GF-D8 (cell line): ENCODE data around the gene RNF167.
A peak's percentile ranks its signal among the peaks of the same experiment; 100 is the strongest.

Experiments used
- DNase-seq: peaks from one replicate; lab custom pipeline; 2025; lab: John Stamatoyannopoulos, UW

RNF167 gene

DNA sequence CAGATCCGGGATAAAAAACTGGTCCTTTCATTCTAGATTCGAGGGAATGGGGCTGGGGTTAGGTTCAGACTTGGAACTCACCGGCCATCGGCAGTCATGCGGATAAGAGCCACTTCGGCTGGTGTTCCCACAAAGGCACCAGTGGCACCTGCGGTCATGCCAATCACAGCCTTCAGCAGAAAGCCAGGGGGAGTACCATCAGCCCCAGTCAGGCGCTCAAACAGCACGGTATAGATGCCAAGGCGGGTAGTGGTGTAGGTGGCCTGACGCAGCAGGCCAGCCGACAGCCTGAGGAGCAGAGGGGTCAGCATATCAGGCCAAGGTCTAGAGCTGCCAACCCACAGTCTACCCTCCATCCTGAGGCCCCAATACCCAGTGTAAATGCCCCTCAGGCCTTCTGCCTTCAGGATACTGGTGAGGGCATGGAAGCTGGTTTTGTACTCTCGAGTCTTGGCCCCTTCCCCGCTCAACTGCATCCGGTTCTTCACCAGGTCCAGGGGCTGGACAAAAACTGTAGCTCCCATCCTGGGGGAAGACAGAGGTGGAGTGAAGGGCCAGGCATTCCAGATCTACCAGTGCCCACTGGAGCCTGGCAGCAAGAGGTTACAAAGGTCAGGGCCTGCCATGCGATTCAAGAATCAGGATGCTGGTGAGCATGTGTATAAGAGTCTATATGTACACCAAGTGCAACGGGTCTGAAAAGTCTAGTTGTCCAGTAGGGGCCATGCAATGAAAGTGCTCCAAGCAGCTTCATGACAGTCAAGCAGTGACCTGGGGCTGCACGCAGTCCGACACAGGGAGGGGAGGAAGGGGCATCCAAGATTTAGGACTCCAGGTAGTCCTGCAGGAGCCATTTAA lies 1.2 kb upstream of the RNF167 start:
- no peak for DNase-seq

DNA sequence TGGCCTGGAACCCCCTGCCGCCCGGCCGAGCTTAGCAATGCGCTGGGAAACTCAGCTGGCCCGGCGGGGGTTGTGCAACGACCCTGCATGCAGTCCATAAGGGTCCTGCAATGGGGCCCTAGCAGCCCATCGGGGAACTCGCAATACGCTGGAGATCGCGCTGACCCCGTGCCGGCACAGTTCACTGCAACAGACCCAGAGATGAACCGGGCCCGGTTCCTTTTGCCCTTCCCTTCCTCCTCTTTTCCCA lies 597 bp upstream of the RNF167 start:
- no peak for DNase-seq

DNA sequence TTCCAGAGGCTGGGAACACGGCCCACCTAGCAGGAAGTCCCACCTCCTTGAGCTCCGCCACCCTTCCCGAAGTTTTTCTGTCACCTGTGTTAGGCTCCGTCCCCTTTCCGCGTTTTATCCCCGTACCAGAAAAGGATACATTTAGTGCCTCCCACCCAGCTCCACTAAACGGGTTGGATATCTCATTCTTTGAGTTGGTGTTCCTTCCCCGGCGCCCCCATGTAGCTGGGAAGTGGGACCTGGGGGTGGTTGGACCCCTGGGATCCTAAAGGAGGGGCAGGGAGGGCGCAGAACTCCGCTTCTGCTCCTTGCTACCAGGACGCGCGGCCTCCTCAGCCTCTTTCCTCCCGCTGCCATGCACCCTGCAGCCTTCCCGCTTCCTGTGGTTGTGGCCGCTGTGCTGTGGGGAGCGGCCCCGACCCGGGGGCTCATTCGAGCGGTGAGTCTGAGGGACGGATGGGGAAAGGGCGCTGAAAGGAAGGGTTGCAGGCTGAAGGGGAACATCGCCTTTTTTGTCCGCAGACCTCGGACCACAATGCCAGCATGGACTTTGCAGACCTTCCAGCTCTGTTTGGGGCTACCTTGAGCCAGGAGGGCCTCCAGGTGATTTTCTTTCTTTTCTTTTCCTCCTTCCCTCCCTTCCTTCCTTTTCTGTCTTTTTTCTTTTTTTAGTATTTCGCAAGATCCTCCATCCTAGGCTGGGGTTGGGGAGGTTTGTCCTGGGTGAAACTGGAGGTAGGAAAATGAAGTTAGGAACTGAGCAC lies 669 bp downstream of the RNF167 start:
- peak; percentile 1 for DNase-seq

DNA sequence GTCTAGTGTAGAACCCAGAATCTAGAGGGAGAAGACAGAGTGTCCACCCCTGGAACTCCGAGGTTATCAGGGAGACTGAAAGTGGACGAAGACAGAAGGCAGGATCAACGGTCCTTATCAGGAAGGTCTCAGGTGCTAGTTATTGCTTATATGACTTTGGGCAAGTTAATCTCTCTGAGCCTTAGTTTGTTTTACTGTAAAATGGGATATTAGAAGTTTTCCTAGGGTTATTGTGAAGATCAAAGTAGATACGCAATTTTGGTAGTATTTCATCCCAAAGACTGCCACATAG lies 1.2 kb downstream of the RNF167 start:
- DNase-seq, result no peak

DNA sequence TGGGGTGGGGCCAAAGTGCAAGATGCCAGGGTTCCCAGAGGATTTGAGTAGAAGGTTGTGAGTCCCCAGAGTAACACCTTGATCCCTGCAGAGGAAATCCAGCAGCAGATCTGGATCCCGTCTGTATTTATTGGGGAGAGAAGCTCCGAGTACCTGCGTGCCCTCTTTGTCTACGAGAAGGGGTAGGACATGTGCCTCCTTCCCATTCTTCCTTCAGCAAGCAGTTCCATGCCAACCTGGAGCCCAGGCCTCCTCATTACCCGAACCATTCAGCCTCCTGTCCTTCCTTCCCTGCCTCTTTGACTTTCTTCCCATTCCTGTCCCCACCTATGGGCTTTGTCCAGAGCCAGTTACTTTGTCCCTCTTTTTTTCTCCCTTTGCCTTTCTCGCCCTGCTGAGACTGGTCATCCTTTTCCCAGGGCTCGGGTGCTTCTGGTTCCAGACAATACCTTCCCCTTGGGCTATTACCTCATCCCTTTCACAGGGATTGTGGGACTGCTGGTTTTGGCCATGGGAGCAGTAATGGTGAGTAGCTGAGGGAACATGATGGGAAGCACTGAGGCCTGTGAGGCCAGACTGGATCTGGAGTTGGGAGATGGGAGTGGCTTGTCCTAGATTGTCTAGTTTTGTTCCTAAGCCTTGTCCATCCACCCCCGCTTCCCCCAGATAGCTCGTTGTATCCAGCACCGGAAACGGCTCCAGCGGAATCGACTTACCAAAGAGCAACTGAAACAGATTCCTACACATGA lies 2.9 kb downstream of the RNF167 start:
- no peak for DNase-seq

DNA sequence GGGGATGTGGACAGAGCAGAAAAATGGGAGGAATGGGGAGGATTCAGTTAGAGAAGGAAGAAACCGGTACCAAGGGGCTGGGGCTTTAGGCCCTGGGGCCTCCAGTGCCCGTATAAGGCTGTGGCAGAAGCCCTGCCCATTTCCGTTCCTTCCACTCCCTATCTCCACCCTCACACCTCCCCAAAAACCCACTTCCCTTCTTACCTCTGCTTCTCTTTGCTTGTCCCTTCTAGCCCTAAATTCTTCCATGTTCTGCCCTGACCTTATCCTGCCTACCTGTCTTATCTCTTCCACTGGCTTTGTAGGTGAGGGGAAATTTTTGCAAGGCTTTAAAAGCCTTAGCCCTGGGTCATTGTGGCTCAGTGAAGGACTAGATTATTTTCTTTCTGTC lies 4.1 kb downstream of the RNF167 start:
- peak; percentile 19 for DNase-seq

DNA sequence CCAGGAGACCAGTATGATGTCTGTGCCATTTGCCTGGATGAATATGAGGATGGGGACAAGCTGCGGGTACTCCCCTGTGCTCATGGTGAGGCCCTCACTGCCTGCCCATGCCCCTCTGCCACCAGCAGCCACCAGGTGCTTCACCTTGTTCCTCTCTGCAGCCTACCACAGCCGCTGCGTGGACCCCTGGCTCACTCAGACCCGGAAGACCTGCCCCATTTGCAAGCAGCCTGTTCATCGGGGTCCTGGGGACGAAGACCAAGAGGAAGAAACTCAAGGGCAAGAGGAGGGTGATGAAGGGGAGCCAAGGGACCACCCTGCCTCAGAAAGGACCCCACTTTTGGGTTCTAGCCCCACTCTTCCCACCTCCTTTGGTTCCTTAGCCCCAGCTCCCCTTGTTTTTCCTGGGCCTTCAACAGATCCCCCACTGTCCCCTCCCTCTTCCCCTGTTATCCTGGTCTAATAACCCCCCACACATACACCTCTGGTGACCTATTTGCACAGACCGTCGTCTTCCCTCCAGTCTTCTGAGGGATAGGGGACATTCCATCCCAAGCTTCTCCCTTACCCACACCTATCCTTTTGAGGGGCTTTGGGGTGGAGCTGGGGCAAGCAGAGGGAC lies 4.6 kb downstream of the RNF167 start:
- no peak for DNase-seq

DNA sequence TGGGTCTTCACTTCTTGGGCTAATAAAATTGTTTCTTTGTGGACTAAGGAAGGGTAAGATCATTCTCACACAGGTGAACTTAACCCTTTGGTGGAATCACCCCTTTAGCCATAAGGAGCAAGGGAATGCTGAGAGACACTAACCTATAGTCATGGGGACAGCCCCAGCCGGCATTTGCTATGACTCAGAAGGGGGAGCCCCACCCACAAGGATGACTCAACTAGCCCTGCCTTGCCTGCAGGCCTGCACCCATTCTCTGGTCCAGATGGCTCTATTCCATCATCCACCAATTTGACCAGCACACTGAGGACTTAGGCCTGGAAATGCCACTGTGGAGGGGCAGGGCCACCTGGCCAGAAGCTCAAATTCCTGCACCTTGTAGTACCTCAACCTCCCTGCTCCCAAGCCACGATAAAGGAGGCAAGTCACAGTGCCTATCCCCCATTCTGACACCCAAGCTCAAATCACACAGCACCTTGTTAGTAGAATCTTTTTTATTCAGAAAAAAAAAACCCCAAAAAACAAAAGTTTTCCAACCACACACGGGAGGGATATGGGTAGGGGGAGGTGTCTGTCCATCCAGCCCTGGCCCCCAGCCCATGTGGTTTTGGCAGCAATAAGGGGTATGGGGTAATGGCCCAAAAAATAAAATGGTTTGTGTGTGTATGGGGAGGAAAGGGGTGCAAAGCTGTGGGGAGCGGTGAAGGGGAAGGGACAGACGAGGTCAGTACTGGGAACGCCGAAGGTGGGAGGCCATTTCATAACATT lies 5.3 kb downstream of the RNF167 start:
- DNase-seq, result no peak

DNA sequence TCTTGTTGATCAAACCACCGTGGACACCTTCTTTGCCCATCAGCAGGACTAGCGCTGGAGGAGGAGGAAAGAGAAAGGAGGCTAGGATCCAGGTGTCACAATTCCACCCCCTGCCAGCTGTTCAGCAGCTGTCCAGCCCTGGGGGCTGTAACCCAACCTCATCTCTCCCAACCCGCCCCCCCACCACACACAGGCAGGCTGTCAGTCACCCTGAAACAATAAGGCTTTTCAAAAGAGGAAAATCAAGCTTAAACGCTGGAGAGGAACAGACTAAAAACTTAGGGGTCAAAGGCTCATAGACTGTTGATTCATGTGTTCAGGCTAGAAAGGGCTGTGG lies 5.8 kb downstream of the RNF167 start:
- no peak for DNase-seq

DNA sequence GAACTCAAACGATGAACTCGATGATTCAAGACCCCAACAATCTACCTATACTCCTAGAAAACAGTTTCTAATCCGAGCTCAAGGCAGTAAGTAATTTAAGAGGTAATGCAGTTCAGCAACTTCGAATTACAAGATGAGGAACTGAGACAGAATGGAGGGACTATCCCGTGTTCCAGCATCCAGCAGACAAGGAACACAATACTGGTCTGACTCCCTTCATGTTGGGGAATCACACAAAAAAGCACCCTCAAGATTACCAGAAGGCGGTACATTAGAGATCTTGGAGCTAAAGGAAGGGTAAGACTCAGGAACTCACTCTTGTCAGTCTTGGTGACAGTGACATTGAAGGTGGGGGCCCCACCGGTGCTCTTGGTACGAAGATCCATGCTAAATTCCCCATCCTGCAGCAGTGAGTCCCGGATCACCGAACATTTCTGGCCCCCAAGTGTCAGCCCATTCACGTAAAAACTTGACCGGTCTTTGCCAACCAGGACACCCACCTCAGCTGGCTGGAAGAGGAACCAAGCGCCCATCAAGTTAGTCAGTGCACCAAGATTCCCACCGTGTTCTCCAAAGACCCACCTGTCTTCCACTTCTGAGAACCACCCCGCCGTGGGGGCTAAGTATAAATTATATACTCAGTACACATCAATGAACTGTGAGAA lies 6.4 kb downstream of the RNF167 start:
- DNase-seq, result no peak

DNA sequence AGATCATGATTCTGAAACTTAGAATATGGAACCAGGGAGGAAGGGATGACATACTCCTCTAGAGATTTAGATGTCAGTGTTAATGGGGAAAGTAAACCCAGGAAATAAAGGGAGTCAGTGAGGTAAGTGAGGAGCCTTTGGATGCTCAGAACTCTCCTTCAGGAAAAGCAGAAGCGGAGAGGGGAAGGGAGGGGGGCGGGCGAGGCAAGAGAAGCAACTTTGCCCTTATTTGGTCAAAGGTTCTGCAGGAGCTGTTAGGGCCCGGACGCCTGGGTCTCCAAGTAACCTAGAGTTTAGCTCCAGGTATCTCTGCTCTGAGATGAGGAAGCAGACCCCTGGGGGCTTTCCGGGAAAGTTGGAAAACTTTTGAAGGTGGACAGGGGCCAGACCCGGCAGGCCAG lies 6.9 kb downstream of the RNF167 start:
- peak; percentile 45 for DNase-seq

DNA sequence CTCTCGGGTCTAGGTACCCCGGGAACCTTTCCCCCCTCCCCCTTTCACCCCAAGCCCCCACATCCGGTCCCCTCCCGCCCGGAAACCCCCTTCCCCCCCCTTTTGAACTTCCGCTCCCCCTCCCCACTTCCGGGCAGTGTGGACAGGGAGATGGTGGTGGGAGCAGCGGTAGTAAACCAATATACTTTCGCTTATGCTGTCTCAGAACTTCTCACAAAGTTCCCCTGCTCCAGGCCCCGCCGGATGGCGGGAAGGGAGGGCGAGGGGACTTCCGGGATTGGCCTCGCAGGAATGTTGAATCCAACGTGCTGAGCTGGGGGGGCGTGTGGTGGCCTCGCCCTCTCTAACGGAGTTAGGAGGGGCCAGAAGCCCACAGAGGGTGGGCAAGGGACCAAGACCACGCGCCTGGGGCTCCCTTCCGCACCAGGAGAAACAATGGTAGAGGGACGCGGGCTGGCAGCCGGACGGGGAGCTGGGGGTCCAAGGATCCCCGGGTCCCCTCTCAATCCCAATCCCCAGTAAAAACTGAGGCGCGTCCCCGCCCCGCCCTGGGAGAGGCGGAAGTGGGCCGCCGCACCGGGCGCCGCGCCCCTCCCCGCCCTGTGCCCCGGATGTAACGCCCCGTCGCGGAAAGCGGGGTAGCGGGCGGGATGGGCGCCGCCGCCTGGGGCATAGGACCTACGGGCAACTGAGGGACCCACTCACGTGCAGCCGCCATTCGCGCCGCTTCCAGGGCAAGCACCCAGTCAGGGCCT lies 7.5 kb downstream of the RNF167 start:
- peak; percentile 28 for DNase-seq

DNA sequence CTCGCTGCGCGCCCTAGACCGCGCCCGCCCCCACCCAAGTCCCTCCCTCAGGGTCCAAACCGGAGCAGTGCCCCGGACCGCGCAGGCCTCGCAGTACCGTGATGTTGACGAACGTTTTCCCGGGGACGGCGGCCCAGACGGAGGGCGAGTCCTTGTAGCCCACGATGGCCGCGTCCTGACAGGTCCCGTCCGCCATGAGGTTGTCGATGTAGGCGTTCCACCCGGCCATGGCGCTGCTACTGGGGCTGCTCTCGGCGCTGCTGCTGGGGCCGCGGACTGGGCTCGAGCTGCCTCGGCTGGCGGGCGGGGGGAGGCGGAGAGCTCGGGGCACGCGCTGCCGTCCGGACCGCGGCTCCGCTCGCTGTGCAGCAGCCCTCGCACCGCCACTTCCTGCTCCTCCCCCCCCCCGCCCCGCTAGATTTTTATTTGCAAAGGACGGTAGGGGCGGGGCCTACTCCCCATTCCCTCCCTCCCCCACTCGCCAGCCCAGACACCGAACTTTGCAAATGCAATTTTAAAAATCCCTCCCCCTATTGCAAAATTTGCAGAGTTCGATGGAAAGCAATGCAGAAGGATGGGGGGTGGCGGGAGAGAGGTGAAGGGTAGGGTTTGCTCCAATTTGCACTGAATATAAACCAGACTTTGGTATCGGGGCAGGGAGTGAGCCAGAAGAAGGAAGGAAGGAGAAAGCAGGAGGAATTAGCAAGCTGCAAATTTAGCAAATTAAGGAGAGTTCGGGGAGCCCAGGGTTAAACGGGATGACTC lies 8.3 kb downstream of the RNF167 start, which contains the start of gene PFN1:
TSS of gene PFN1 (minus strand) at position 365 of the 765 bp plus-strand sequence. CDS start at position 229, 136 bp downstream.
- peak; percentile 69 for DNase-seq

DNA sequence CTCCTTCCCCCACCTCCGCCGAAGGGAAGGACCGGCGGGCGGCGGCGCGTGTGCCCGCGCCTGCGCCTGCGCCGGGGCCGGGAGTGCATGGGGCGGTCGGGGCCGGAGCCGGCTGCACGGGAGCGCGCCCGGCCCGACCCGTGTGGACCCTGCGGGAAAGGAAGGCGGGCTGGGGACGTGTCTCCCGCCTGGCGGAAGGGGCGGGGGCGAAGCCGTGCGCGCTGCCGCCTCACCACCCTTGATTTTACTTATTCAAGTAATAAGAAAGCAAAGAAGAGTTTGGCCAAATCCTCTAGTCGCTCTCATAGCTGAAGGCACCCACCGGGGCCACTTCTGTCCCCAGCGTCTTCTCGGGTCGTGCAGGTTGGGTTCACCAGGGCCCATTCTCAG lies 8.9 kb downstream of the RNF167 start:
- DNase-seq, result peak; percentile 69

DNA sequence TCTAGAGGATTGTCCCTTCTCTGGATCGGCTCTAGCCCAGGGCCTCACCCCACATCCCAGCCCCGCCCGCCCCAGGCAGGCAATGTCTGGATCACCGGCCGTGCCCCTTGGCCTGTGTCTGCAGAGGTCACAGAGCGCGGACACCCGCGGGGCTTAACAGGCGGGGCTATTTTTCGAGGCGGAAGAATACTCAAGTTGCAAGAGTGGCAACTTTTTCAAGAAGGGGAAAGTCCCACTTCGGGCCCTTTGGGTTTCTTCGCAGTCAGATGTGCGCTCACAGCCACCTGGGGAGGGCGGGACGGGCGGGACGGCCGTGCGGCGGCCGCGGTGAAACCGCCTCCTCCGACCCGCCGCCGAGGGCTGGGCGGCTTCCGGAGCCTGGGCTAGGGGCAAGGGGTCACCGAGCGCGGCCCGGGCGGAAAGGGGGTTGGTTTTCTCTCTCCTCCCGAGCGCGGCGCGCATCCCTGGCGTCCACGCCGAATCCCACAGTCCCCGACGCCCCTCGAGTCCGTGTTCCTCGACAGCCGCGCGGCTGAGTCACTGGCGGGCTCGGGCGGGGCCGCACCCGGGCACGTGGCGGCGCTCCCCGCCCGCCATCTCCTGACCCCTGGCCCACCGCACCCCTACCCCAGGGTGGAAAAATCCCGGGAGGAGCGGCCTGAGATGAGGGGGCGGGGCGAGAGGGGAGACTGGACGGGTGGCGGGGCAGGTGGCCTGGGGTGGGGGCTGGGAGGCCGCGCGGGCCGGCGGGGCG lies 9.4 kb downstream of the RNF167 start:
- peak; percentile 39 for DNase-seq

DNA sequence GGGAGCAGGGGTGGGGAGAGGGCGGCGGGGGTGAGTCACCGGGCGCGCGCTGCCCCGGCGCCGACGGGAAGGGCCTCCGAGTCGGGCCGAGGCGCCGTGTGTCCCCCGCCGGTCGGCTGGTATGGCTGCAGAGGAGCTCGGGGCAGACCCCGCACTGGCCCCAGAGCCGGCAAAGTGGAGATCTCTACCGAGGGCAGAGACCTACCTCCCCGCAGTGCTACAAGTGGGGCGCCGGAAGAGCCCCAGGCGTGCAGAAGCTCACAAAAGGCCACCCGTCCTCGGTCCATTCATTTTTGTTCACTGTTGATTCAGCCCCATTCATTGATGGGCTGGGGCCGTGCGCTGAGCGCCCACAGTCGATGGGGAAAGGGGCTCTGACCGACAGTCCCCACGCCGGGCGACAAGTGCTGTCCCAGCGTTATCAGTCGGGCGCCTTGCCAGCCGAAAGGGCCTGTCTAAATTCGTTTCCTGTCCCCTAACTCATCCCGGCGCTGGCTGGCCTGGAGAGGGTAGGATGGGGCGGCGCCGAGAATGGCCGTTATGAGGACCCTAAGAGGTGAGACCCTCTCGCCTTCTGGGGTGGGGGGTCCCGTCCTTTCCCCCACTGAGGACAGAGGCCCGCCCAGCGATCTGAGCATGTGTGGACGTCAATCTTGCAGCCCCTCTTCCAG lies 10.1 kb downstream of the RNF167 start:
- DNase-seq, result no peak

DNA sequence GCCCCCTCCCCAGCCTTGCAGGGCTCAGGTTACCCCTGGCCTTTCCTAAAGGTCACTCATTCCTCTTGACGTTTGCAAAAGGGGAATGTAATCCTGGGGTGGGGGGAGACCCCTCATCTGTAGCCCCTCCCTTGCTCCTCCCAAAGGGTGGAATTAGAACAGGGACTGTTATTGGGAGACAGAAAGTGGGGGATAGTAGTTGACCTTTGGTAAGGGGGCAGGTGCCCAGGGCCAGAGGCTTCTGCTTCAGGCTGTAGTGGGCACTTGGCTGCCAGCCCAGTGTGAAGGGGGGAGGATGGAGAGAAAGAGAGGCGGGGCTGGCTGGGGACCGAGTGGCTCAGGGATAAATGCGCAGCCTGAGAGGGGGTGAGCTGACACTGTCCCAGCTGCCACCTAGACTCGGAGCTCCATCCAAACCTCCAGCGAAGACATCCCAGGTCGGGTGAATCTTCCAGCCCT lies 10.7 kb downstream of the RNF167 start, which contains the start of gene ENO3:
TSS of gene ENO3 (plus strand) at position 374 of the 459 bp plus-strand sequence. CDS start 711 bp downstream, outside the sequence.
- no peak for DNase-seq

DNA sequence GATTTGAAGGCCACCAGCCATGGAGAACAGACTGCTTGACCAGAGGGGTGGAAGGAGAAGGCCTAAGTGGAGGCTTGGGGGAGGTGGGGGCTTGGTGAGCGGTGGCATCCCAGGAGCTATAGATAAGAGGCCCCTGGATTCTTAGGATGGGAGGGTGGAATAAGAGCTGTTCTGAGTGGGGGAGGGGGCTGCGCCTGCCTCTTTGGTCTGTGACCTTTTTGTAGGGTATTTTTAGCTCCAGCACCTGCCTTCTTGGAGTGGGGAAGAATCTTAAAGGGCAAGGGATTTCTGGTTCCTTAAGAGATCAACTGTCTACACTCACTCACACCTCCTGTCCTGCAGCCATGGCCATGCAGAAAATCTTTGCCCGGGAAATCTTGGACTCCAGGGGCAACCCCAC lies 11.4 kb downstream of the RNF167 start:
- DNase-seq, result no peak
